Ovary (tissue), 3 donors: Measurements from ENCODE around the gene FCRL5.

ENCODE experiments used
- CTCF ChIP-seq, 3 donors: fragments of 450-650 bp in 2 of 3; fragments of 200-600 bp in 1 of 3; IDR thresholded peaks; one replicate each; pipeline versions ENCODE4 v1.5.1 to v1.8.0; 2016 to 2022; ENCODE audit warnings: antibody characterized with exemption in 3 of 3, mild to moderate bottlenecking in 1 of 3
- EP300 ChIP-seq: sonication (generic); formaldehyde crosslinking; IDR thresholded peaks from one replicate; pipeline ENCODE4 v1.6.1; 2017; ENCODE audit warnings: antibody characterized with exemption
- POLR2A ChIP-seq: fragments of 450-650 bp; IDR thresholded peaks from one replicate; pipeline ENCODE4 v1.6.1; 2017; ENCODE audit warnings: antibody characterized with exemption, mild to moderate bottlenecking, moderate library complexity
- donor health status: DM: no; HTN: no; CAD: no.

- no peak for TF ChIP-seq EP300
- TF ChIP-seq CTCF (IDR thresholded peaks at IDR 0.05) = no peak
- no peak for TF ChIP-seq POLR2A
Measured at GRCh38 chr1:157574836-157575235, 22.5 kb upstream of the FCRL5 start.
